GM23338 (cell line): ENCODE measurements around the gene IMPG2.

Source experiments
- CREB1 ChIP-seq: fragments of 250-450 bp; sonication (Bioruptor Pico); IDR thresholded peaks from 2 replicates; pipeline ENCODE4 v1.5.0; 2020; ENCODE audit warnings: low read depth, mild to moderate bottlenecking, moderate library complexity
- EZH2 ChIP-seq: fragments of 200-600 bp; sonication (generic); IDR thresholded peaks from one replicate; pipeline ENCODE4 v1.8.0; 2017; ENCODE audit warnings: antibody characterized with exemption, mild to moderate bottlenecking, low read depth; ENCODE audit not compliant: unreplicated experiment
- EZH2phosphoT487 ChIP-seq: fragments of 200-600 bp; sonication (generic); IDR thresholded peaks from one replicate; pipeline ENCODE4 v1.8.1; 2018; ENCODE audit warnings: antibody characterized with exemption; ENCODE audit not compliant: unreplicated experiment
- JUNB ChIP-seq: IDR thresholded peaks from one replicate; pipeline ENCODE4 v1.6.1; 2016; ENCODE audit warnings: antibody characterized with exemption; ENCODE audit not compliant: unreplicated experiment
- NANOG ChIP-seq: IDR thresholded peaks from 2 replicates; pipeline ENCODE4 v1.6.1; 2016; ENCODE audit warnings: antibody characterized with exemption, borderline replicate concordance
- POLR2AphosphoS5 ChIP-seq: IDR thresholded peaks from 2 replicates; pipeline ENCODE4 v1.6.1; 2016; ENCODE audit warnings: antibody characterized with exemption, low read depth
- ZNF331 ChIP-seq: fragments of 250-450 bp; sonication (Bioruptor Pico); IDR thresholded peaks from 2 replicates; pipeline ENCODE4 v1.5.0; 2020; ENCODE audit warnings: low read depth, mild to moderate bottlenecking, moderate library complexity
- TF ChIP-seq, protein P1 (sequence below), 2 experiments: fragments of 200-600 bp in 1 of 2; sonication (generic) in 1 of 2; conservative IDR thresholded peaks; 2 replicates each; pipeline versions ENCODE4 v1.5.1 to v1.6.1; 2016 to 2017; ENCODE audit warnings: antibody characterized with exemption in 2 of 2, low read depth in 2 of 2, mild to moderate bottlenecking in 2 of 2, moderate library complexity in 1 of 2
- TF ChIP-seq, protein P2 (sequence below): IDR thresholded peaks from one replicate; pipeline ENCODE4 v1.6.1; 2018; ENCODE audit warnings: antibody characterized with exemption; ENCODE audit not compliant: unreplicated experiment

DNA sequence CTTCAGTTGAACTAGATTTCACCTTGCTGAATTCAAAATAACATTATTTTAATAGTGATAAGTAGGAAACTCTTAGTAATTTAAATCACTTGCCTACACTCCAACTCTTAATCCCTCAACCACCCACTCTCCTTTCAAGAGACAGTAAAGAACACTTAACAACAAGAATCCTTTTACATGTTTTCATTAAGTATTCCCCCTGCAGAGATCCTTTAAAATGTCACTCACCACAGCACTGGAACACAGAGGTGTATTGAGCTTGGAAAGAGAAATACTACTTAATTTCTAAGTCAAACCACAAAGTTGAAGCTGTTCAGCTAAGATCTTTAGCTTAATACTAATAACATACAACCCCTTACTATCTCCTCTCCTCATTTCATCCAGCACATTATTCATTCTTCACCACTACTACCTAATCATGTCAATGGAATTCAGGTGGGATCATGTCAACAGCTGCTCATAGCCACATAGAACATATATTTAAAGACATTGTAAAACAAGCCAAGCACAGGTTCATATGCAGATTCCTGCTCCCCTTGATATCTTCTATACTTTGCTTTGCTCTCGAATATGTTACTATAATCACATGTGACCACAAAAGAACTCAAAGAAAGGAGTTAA is 40.5 kb downstream of the IMPG2 start:
- TF ChIP-seq, protein P1, sequence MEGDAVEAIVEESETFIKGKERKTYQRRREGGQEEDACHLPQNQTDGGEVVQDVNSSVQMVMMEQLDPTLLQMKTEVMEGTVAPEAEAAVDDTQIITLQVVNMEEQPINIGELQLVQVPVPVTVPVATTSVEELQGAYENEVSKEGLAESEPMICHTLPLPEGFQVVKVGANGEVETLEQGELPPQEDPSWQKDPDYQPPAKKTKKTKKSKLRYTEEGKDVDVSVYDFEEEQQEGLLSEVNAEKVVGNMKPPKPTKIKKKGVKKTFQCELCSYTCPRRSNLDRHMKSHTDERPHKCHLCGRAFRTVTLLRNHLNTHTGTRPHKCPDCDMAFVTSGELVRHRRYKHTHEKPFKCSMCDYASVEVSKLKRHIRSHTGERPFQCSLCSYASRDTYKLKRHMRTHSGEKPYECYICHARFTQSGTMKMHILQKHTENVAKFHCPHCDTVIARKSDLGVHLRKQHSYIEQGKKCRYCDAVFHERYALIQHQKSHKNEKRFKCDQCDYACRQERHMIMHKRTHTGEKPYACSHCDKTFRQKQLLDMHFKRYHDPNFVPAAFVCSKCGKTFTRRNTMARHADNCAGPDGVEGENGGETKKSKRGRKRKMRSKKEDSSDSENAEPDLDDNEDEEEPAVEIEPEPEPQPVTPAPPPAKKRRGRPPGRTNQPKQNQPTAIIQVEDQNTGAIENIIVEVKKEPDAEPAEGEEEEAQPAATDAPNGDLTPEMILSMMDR (conservative IDR thresholded peaks at IDR 0.05; ENCODE audit: low read depth in 2 of 2): no peak
- no peak for TF ChIP-seq EZH2
- TF ChIP-seq JUNB: no peak
- TF ChIP-seq CREB1 (CRISPR knock-in tag): no peak
- TF ChIP-seq, protein P2, sequence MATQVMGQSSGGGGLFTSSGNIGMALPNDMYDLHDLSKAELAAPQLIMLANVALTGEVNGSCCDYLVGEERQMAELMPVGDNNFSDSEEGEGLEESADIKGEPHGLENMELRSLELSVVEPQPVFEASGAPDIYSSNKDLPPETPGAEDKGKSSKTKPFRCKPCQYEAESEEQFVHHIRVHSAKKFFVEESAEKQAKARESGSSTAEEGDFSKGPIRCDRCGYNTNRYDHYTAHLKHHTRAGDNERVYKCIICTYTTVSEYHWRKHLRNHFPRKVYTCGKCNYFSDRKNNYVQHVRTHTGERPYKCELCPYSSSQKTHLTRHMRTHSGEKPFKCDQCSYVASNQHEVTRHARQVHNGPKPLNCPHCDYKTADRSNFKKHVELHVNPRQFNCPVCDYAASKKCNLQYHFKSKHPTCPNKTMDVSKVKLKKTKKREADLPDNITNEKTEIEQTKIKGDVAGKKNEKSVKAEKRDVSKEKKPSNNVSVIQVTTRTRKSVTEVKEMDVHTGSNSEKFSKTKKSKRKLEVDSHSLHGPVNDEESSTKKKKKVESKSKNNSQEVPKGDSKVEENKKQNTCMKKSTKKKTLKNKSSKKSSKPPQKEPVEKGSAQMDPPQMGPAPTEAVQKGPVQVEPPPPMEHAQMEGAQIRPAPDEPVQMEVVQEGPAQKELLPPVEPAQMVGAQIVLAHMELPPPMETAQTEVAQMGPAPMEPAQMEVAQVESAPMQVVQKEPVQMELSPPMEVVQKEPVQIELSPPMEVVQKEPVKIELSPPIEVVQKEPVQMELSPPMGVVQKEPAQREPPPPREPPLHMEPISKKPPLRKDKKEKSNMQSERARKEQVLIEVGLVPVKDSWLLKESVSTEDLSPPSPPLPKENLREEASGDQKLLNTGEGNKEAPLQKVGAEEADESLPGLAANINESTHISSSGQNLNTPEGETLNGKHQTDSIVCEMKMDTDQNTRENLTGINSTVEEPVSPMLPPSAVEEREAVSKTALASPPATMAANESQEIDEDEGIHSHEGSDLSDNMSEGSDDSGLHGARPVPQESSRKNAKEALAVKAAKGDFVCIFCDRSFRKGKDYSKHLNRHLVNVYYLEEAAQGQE: no peak
- no peak for TF ChIP-seq POLR2AphosphoS5
- no peak for TF ChIP-seq NANOG
- no peak for TF ChIP-seq EZH2phosphoT487
- TF ChIP-seq ZNF331 (CRISPR knock-in tag): no peak
